ENCODE data around the gene RNF4.

The RNF4 gene

GRCh38 chr4:2558301-2558700, 89.4 kb downstream of the RNF4 start:
- no peak for DNase-seq
- Histone ChIP-seq H3K4me3 (ENCODE audit: control insufficient read depth in 1 of 7, extremely low read depth in 1 of 7, insufficient read depth in 4 of 7, low read depth in 2 of 7, low read length in 6 of 7) (no peak overlapping the region), H3K27me3 (replicated peaks in 2 of 5; ENCODE audit: control insufficient read depth in 4 of 5, insufficient read depth in 5 of 5, low read length in 4 of 5) (no peaks in the 10 kb centered on the region), H3K9me3 (ENCODE audit: control extremely low read depth in 1 of 5, control insufficient read depth in 4 of 5, insufficient read depth in 2 of 5, low read depth in 1 of 5, low read length in 4 of 5) (no peaks in the 10 kb centered on the region), H3K36me3 (ENCODE audit: control insufficient read depth in 4 of 4, insufficient read depth in 4 of 4, low read length in 3 of 4) (peaks cover 0 to 10% (median 3%) of the 10 kb centered on the region in 4 experiments), H3K4me1 (ENCODE audit: control extremely low read depth in 1 of 4, control insufficient read depth in 4 of 4, insufficient read depth in 4 of 4, low read length in 3 of 4) (peaks cover 0 to 5% (median 1%) of the 10 kb centered on the region in 4 experiments), H3K27ac (ENCODE audit: insufficient read depth in 1 of 2, low read depth in 1 of 2, low read length in 2 of 2, poor library complexity in 1 of 2, severe bottlenecking in 2 of 2) (no peak overlapping the region)
- ChIA-PET CTCF (interaction anchor here (1.0 to 1.6 kb wide), 3 partner anchors 9 to 31 kb away, joined by 3 to 6 read pairs (median 4); no protein-coding TSS in a partner anchor), POLR2A (no interaction called here)
- WGBS (ENCODE audit: insufficient coverage): 100% methylated on average over 5 of the region's 6 CpGs

- DNase-seq: no peak
- ChIA-PET CTCF (interaction anchor here (0.7 to 1.0 kb wide), 2 partner anchors 20 to 68 kb away, joined by 3 read pairs; no protein-coding TSS in a partner anchor), POLR2A (no interaction called here)
- Histone ChIP-seq H3K36me3 (ENCODE audit: control insufficient read depth in 4 of 4, insufficient read depth in 4 of 4, low read length in 3 of 4) (peaks cover 0 to 10% (median 4%) of the 10 kb centered on the region in 4 experiments), H3K27ac (ENCODE audit: insufficient read depth in 1 of 2, low read depth in 1 of 2, low read length in 2 of 2, poor library complexity in 1 of 2, severe bottlenecking in 2 of 2) (no peak overlapping the region), H3K4me3 (ENCODE audit: control insufficient read depth in 1 of 7, extremely low read depth in 1 of 7, insufficient read depth in 4 of 7, low read depth in 2 of 7, low read length in 6 of 7) (no peak overlapping the region), H3K27me3 (replicated peaks in 2 of 5; ENCODE audit: control insufficient read depth in 4 of 5, insufficient read depth in 5 of 5, low read length in 4 of 5) (no peaks in the 10 kb centered on the region), H3K9me3 (ENCODE audit: control extremely low read depth in 1 of 5, control insufficient read depth in 4 of 5, insufficient read depth in 2 of 5, low read depth in 1 of 5, low read length in 4 of 5) (no peaks in the 10 kb centered on the region), H3K4me1 (ENCODE audit: control extremely low read depth in 1 of 4, control insufficient read depth in 4 of 4, insufficient read depth in 4 of 4, low read length in 3 of 4) (peaks cover 0 to 1% (median 0%) of the 10 kb centered on the region in 4 experiments)
- WGBS (ENCODE audit: insufficient coverage): 97% methylated on average over 11 of the region's 12 CpGs
Measured at GRCh38 chr4:2560167-2560566, 91.3 kb downstream of the RNF4 start.
